Activated naive CD4-positive, alpha-beta T cell treated with anti-CD3 and anti-CD28 coated beads, Interleukin-2, amount 10 ng/mL, durations not matched to agents 7 days and 5 days (primary cell): ENCODE results near the gene SLAIN1.
A peak's percentile ranks its signal among the peaks of the same experiment; 100 is the strongest.

Experiments used
- CTCF ChIA-PET: fragments of 350-600 bp; sonication (Branson Sonifier 250); formaldehyde crosslinking; loops from one replicate; lab custom pipeline; 2021; ENCODE audit warnings: antibody characterized with exemption; lab: Charles Lee
- DNase-seq: peaks from one replicate; pipeline ENCODE4 v3.0.0-alpha.2; 2020
- H3K27ac Mint-ChIP-seq: one replicate; pipeline ENCODE4 v1.8.0; 2021; ENCODE audit warnings: mild to moderate bottlenecking, moderate library complexity, mixed read lengths
- H3K27me3 Mint-ChIP-seq: one replicate; pipeline ENCODE4 v1.8.0; 2021; ENCODE audit warnings: mild to moderate bottlenecking, mixed read lengths
- H3K36me3 Mint-ChIP-seq: one replicate; pipeline ENCODE4 v1.8.0; 2021; ENCODE audit warnings: mixed read lengths
- H3K4me1 Mint-ChIP-seq: one replicate; pipeline ENCODE4 v1.8.0; 2021; ENCODE audit warnings: mixed read lengths
- H3K4me3 Mint-ChIP-seq: one replicate; pipeline ENCODE4 v1.8.0; 2021; ENCODE audit warnings: mild to moderate bottlenecking, moderate library complexity, mixed read lengths
- H3K9me3 Mint-ChIP-seq: one replicate; pipeline ENCODE4 v1.8.0; 2021; ENCODE audit warnings: mixed read lengths

SLAIN1 gene

DNA sequence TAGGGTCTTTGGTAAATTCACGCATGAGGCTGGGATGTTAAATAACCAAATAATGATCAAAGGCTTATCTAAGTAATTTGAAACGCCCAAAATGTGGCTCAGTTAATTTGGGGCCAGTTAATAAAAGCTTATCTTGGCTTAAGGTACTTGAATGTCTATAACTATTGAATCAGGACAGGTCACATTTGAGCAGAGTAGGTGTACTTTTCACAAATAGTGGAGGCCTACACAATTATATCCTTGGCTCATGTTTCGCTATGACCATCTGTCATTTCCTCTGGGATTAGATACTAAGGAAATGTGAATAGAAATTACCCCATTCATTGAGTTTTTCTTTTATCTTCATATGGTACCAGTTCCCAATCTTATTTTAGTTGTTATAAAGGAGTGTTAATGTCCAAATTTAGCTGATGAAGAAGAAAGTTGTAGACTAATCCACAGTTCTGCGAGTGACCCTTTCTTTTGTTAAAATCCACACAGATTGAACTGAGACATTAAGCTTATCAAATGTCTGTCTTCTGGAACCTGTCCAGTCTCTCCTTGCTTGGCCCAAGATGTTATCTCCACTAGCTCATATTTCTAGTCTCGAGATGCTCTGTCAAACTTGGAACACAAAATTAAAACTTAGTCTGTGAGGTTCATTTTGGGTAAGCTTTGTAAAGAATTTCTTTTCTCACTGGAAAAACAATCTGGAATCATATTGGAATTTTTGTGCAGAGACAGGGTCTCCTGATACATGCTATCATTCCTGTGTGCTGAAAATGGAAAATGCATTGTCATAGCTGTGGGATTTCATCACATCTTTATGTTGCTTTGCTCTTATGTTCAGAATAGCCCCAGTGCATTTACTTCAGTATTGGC is 31.0 kb downstream of the SLAIN1 start:
- Mint-ChIP-seq H3K27me3 (no peaks in the 10 kb centered on the region), H3K36me3 (peaks cover 36% of the 10 kb centered on the region), H3K4me1 (peaks cover 27% of the 10 kb centered on the region), H3K27ac (no peak overlapping the region), H3K4me3 (no peak overlapping the region), H3K9me3 (no peaks in the 10 kb centered on the region)
- CTCF ChIA-PET = no interaction called here
- no peak for DNase-seq

DNA sequence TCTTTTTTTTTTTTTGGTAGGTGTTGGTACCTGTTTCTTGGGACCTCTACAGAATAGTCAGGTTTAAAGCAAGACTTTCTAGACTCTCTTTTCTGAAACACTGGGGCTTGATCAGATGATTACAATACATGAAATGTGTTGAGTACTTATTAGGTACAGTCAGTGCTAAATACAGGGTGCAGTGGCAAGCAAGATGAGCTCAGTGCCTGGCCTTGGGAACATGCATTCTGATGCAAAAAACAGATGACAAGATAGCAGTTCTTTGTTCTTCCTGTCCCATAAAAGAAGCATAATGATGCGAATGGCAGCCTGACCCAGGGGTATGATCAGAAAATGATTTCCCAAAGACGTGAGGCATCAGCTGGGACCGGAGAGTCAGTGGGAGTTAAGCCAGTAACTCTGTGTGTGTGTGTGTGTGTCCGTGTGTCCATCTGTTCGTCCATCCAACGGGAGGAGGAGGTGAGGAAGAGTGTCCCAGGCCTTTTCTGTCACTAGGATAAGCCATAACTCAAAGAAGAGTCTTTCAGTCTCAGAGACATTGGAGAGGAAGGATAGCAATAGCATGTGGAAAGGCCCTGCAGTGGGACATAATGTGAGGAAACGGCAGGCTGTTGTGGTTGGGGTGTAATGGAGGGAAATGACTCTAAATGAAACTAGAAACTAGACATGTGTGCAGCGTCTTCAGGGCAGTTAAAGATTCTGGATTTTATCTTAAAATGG is 32.2 kb downstream of the SLAIN1 start:
- CTCF ChIA-PET = no interaction called here
- Mint-ChIP-seq H3K4me3 (peak overlapping the region; percentile 4), H3K4me1 (peaks cover 25% of the 10 kb centered on the region), H3K9me3 (no peaks in the 10 kb centered on the region), H3K27me3 (no peaks in the 10 kb centered on the region), H3K36me3 (peaks cover 30% of the 10 kb centered on the region), H3K27ac (peak overlapping the region; percentile 75)
- peak; percentile 52 for DNase-seq

DNA sequence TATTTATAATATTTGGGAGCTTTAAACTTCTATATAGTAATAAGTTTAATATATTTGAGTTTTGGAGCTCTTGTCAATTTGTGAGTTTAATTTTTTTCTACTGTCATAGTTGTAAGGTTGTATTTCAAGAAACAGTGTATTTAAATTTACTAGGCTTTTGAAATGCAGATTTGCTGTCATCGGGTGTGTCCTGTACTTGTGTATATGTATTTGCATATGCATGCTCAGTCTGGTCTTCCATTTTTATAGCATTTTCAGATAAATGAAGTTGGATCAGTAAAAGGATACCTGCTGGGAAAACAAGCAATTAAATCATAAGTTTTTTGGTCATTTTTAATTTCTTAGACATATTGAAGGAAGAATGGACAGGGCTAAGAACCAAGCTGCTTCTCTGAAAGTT is 33.1 kb downstream of the SLAIN1 start:
- CTCF ChIA-PET = no interaction called here

DNA sequence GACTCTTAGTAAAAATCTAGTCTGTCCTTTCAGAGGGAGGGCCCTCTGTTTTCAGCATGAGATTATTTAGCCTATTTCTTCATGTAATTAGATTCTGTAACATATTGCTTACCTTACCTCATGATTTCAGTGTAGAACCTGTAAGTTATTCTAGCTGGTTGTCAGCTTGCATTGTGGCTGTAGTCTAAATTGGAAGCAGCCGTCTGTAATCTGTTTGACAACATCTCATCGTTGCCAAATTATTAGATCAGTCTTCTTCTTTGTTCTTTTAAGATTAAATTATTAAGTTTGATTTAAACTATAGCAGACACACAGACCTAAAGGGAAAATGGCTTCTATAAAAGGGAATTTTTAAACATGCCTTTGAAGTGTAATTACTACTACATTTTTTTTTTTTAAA is 34.8 kb downstream of the SLAIN1 start:
- H3K4me1 Mint-ChIP-seq = peaks cover 22% of the 10 kb centered on the region
- H3K27me3 Mint-ChIP-seq = no peaks in the 10 kb centered on the region
- CTCF ChIA-PET = no interaction called here
- H3K27ac Mint-ChIP-seq = no peak overlapping the region
- no peaks in the 10 kb centered on the region for H3K9me3 Mint-ChIP-seq
- H3K36me3 Mint-ChIP-seq = peaks cover 30% of the 10 kb centered on the region
- DNase-seq = no peak
- no peak overlapping the region for H3K4me3 Mint-ChIP-seq

More for the DNA sequence above, 33.1 kb downstream of the SLAIN1 start:
- no peaks in the 10 kb centered on the region for H3K27me3 Mint-ChIP-seq
- no peak overlapping the region for H3K27ac Mint-ChIP-seq
- H3K4me1 Mint-ChIP-seq = peaks cover 22% of the 10 kb centered on the region
- no peak for DNase-seq
- no peaks in the 10 kb centered on the region for H3K9me3 Mint-ChIP-seq
- H3K4me3 Mint-ChIP-seq = no peak overlapping the region
- peaks cover 30% of the 10 kb centered on the region for H3K36me3 Mint-ChIP-seq

DNA sequence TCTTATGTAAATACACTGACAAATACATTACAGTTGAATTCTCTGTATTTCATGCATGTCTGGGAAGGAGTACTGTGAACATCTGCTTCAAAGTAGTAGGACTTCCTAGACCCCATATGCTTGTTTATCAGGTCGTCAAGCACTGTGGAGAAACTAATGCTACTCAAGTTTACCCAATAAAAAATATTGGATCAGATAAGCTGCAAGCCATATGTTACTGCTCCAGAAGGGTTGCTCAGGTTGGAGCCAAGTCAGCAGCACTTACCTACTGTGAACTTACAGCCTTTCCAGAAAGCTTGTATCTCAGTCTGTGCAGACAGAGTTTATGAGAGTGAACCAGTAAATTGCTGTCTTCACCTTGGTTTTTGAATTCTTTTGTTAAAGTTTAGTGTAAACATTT is 36.2 kb downstream of the SLAIN1 start:
- H3K9me3 Mint-ChIP-seq = no peaks in the 10 kb centered on the region
- peaks cover 20% of the 10 kb centered on the region for H3K4me1 Mint-ChIP-seq
- H3K27ac Mint-ChIP-seq = no peak overlapping the region
- no peak for DNase-seq
- peaks cover 24% of the 10 kb centered on the region for H3K36me3 Mint-ChIP-seq
- no peaks in the 10 kb centered on the region for H3K27me3 Mint-ChIP-seq
- no peak overlapping the region for H3K4me3 Mint-ChIP-seq
- CTCF ChIA-PET = no interaction called here

DNA sequence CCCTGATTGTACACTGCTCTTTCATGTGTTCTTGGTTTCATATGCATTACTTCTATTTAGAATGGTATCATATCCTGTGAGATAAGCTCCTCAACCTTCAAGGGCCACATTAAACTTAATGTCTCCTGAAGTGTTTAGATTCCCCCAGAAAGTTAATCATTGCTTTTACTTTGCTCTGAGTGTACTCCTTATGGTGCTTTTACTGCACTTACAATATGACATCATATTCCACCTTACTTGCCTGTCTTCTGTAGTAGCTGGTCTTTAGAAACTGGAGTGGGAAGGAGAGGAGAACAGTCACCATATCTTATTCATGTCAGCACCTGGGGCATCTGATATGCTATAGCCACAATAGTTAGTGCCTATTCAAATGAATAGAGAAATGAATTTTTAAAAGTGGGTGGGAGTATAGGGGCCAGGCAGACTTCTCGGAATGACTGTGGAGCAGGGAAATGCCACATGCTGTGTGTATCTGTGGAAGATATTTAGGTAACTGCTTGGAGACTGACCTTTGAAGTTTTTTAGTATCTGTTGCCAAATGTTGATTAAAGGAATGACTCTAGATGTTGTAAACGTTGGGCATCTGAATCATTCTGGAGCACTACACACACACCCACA is 40.2 kb downstream of the SLAIN1 start:
- Mint-ChIP-seq H3K4me1 (no peaks in the 10 kb centered on the region), H3K27ac (no peak overlapping the region), H3K36me3 (peaks cover 6% of the 10 kb centered on the region), H3K4me3 (no peak overlapping the region), H3K9me3 (no peaks in the 10 kb centered on the region), H3K27me3 (no peaks in the 10 kb centered on the region)
- CTCF ChIA-PET = no interaction called here
- no peak for DNase-seq

DNA sequence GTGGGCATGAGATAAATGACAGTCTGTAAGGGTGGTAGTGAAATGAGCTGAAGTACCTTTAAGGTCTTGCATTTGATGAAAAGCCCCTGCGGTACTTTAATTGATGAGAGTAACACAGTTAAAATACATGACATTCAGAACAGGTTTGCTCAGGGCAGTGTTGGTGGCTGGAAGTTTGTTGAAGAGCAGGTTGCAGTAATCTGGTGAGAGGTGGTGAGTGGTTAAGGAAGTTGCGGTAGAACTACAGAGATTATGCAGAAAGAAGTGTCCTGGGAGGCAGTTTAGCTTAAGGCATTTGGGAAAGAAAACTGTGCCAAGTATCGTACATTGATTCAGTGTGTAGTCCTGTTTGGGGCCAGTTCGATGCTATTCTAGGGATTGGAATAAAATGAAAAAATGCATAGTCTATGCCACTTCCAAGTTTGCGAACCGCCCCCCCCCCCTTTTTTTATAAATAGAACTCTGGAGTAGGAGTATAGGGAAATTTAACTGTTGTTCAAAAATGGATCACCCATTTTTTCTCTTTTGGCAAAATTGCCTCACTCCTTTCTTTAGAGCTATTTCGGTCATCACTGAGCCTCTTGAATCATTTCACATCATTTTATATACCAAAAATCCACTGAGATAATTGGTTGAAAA is 42.7 kb downstream of the SLAIN1 start:
- CTCF ChIA-PET = interaction anchor here (0.6 kb wide), 1 partner anchor 96 kb away, joined by 3 read pairs; no protein-coding TSS in a partner anchor
- Mint-ChIP-seq H3K9me3 (no peaks in the 10 kb centered on the region), H3K36me3 (peaks cover 13% of the 10 kb centered on the region), H3K4me1 (no peaks in the 10 kb centered on the region), H3K4me3 (no peak overlapping the region), H3K27ac (no peak overlapping the region), H3K27me3 (no peaks in the 10 kb centered on the region)
- DNase-seq = no peak

DNA sequence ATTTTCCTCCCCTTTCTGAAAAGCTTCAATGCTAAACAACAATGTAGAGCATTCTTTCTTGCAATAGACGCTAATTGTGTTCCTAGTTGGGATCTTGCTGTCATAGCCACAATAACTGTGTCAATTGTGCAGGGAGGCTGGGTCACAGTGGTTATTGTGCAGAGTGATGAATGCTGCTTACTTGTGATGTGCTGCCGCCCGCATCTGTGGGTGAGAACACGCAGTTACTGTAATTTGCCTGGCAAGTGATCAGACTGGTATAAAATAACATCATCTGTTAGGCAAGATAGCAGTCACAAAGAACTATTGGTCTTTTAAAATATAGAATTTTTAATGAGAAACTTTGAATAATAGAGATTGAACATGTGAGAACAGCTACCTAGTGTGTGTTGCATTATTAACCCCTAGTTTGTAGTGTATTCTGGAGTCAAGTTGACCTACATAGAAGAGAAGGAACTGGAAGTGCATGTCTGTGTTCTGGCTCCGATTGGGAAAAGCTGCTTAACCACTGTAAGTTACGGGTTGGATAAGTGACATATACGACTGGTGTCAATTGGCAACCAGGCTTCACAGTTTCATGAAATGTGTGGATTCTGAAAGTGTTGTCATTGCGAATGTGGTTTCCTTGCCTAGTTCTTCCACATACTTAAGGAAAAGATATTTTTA is 43.6 kb downstream of the SLAIN1 start:
- H3K27ac Mint-ChIP-seq = no peak overlapping the region
- peaks cover 14% of the 10 kb centered on the region for H3K36me3 Mint-ChIP-seq
- no peaks in the 10 kb centered on the region for H3K4me1 Mint-ChIP-seq
- CTCF ChIA-PET = interaction anchor here (0.9 kb wide), 1 partner anchor 26 kb away, joined by 4 read pairs; no protein-coding TSS in a partner anchor
- no peak overlapping the region for H3K4me3 Mint-ChIP-seq
- DNase-seq = no peak
- no peaks in the 10 kb centered on the region for H3K27me3 Mint-ChIP-seq
- H3K9me3 Mint-ChIP-seq = no peaks in the 10 kb centered on the region

DNA sequence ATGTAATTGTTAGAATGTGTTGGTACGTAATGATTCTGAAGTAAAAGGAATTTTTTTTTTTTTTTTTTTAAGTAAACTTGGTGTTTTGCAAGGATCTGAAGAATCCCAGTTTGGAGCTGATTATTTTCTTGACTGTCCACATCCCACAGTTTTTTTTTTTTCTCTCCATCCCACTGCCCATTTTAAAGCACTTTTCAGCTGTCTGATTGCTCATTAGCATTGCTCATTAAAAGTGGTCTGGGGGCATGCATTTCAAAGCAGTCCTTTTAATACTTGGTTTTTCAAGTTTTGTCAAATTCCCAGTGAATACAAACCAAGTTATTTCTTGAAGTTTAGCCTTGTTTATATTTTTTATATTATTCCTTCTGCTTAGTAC is 44.1 kb downstream of the SLAIN1 start:
- Mint-ChIP-seq H3K9me3 (no peaks in the 10 kb centered on the region), H3K4me1 (no peaks in the 10 kb centered on the region), H3K27me3 (no peaks in the 10 kb centered on the region), H3K36me3 (peaks cover 17% of the 10 kb centered on the region), H3K4me3 (no peak overlapping the region), H3K27ac (no peak overlapping the region)
- CTCF ChIA-PET = interaction anchor here (0.9 kb wide), 2 partner anchors 12 to 26 kb away, joined by 3 to 4 read pairs; no protein-coding TSS in a partner anchor
- no peak for DNase-seq

DNA sequence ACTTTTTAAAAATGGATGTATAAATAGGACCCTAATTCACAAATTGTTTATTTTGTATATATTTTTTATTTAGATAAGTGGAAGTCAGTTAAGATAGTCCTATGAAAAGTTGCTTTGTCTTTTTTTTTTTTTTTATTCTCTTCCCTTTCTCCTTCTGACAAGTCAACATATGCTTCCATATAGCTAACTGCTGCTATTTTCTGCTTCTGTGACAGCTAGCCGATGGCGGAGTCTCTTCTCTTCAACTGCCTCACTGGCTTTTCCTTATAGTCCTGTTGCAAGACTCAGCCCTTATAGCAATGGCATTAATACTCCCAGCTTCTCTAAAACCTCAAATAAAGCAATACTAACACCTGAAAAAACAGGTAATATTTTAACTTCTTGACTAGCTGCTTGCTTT is 45.3 kb downstream of the SLAIN1 start:
- Mint-ChIP-seq H3K27ac (no peak overlapping the region), H3K4me3 (no peak overlapping the region), H3K9me3 (no peaks in the 10 kb centered on the region), H3K4me1 (no peaks in the 10 kb centered on the region), H3K27me3 (no peaks in the 10 kb centered on the region), H3K36me3 (peaks cover 24% of the 10 kb centered on the region)
- no peak for DNase-seq
- CTCF ChIA-PET = no interaction called here

DNA sequence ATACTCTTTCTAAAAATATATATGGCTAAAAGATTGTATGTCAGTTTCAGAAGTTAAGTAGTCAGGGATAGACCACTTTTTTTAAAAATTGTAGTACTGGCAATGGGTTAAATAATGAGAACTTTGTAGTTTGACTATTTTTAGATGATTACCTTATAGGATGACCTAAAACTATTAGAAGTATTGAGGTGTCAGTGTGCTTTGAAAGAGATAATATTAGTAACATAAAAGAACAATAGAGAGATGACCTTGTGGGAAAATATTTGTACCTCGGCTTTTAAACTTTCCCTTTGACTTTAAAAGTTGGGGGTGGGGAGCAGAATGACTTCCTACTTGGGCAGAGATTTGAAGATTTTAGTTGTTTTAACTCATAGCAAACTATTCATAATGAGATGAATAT is 48.3 kb downstream of the SLAIN1 start:
- DNase-seq = no peak
- H3K4me3 Mint-ChIP-seq = no peak overlapping the region
- H3K36me3 Mint-ChIP-seq = peaks cover 24% of the 10 kb centered on the region
- no peaks in the 10 kb centered on the region for H3K27me3 Mint-ChIP-seq
- H3K9me3 Mint-ChIP-seq = no peaks in the 10 kb centered on the region
- CTCF ChIA-PET = no interaction called here
- no peak overlapping the region for H3K27ac Mint-ChIP-seq
- H3K4me1 Mint-ChIP-seq = peaks cover 2% of the 10 kb centered on the region

DNA sequence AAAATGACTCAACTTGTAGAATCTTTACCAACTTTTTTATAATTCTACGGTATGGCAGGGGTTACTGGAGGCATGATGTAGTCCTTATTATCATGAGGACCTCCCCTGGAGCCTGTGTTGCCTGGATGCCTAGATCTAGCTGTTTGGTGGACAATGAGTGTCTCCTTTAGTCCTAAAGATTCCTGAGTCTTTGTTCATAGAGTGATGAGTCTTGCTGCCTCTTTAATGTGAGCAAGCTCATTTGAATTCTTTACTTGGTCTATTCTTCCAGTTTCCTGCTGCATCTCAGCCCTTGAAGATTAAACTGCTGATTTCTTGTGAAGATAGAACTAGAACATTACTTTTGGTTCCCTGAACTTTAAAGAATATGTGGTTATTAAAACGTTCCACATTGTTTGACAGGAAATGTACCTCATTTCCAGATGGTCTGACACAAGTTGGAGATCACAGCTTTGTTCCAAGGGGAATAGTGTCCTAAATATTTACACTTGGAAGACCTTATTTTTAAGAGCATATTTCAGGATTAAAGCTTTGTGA is 51.9 kb downstream of the SLAIN1 start:
- Mint-ChIP-seq H3K36me3 (peaks cover 18% of the 10 kb centered on the region), H3K4me3 (no peak overlapping the region), H3K9me3 (no peaks in the 10 kb centered on the region), H3K4me1 (peaks cover 6% of the 10 kb centered on the region), H3K27ac (no peak overlapping the region), H3K27me3 (no peaks in the 10 kb centered on the region)
- CTCF ChIA-PET = interaction anchor here (4.3 kb wide), 1 partner anchor 156 kb away, joined by 34 read pairs; no protein-coding TSS in a partner anchor
- DNase-seq = no peak
